ENCODE measurements around the gene LCE7A.

The LCE7A gene

DNA sequence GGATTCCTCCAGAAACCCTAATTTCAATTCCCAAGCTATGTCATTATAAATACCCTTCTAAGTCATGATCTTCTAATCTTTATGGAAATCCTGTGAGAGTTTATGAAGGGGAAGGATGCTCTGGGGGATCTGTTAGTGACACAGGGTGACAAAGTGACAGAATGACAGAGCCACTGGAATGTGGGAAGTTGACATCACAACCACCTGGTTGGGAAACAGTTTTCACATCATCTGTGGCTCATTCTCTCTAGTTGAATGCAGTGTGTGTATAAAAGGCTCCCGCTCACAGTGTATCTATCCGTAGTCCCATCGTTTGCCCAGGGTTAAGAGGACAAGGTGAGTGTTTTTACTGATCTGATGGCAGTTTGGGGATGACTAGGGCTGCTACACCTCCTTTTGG lies at the start of gene LCE7A:
LCE7A (plus strand) TSS at position 301 of the 400 bp plus-strand sequence. CDS start 702 bp downstream, outside the sequence.
- DNase-seq (ENCODE audit: low read depth) = no peak

DNA sequence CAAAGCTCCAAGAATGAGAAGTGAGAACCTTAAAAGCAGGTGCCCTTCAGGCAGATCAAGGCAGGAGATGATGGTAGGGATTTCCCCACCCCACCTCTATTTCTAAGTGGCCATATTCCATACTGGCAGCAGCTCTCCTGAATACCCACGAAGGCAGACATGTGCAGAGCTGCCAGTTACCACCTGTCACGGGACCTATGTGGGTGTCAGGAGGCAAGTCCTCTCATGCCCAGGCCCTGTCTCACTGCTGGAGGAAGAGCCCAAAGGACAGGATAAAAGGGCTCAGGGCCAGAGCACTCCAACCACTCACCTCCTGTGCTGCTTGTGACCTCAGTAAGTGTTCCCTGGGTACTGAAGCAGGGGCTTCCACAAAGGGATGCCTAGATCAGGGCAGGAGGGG lies 48.7 kb upstream of the LCE7A start:
- DNase-seq (ENCODE audit: low read depth) = no peak

DNA sequence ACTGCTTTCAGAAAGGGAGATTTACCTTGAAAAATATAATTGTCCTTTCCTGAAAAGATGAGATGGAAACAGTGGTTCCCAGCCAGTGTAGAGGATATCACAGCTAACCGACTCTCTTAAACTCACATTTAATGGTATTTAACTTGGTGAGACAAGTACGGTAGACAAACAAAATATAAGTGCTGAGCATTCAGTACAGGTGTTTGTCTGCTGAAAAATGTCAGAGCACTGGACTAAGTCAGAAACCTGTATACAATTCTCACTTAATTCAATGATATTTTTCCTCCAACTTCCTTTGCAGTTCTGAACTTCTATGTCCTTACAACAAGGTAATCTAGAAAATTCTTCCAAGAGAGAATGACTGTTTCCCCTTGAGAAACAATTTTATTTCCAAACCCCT lies 48.1 kb upstream of the LCE7A start, which contains the start of gene LCE1B:
LCE1B (plus strand) TSS at position 301 of the 400 bp plus-strand sequence. CDS start 476 bp downstream, outside the sequence.
- DNase-seq (ENCODE audit: low read depth) = no peak

DNA sequence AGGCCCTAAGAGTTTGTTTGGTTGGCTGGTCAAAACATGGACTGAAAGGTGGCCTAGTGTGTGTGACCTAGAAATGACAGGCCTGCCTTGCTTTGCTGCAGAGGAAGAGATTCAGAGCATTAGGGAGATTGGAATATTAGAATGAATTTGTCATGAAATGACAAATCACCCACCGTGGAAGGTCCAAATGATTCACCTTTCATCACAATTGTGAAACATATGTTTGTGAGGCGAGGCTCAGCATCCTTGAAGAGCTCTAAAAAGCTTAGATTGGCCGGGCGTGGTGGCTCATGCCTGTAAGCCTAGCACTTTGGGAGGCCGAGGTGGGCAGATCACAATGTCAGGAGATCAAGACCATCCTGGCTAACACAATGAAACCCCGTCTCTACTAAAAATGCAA lies 42.5 kb upstream of the LCE7A start:
- no peak for DNase-seq (ENCODE audit: low read depth)

DNA sequence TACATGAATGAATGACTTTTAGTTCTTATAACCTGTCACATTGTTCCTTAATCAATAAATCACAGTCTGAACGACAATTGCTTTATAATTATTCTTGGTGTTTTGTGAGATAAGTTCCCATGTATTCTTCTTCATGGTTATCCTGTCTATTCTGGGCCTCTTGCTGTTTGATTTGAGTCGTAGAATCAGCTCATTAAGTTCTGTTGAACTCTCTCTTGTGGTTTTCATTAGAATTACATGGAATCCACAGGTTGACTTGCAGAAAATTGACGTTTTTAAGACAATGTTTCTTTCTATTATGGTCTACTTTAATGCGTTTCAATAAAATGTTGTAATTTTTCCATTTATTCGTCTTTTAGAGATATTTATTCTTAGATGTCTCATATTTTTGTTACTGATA lies 36.5 kb upstream of the LCE7A start:
- DNase-seq (ENCODE audit: low read depth) = no peak

DNA sequence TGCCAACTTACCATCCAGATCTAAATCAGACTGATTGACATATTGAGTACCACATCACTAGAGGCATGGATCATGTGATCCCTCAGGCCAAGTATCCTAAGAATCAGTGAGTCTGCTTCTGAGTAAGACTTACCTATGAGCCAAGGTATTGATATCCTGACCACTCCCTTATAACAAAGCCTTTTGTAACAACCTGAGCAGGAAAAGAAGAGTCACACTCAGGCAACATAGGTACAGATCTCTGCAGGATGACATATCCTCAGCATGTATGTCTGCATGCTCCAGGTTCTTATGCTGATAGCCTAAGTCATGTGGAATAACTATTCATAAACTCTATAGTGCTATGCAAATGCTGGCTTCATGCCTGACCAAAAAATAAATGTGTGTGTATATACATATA lies 34.8 kb upstream of the LCE7A start:
- no peak for DNase-seq (ENCODE audit: low read depth)

DNA sequence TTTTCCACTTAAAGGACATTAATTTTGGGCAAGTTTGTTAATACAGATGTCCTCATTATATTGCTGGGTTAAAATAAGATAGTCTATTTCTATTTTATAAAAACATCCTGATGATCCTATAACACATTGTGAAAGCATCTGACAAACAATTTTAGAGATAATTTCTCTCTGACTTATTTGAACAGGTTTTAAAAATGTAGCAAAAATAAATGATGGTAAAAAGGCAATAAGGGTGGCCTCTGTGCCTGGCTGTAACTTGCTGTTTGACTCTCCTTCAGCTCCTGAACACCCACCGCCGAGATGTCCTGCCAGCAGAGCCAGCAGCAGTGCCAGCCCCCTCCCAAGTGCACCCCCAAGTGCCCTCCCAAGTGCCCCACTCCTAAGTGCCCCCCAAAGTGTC lies 32.6 kb upstream of the LCE7A start, which contains the start of gene LCE1A:
LCE1A (plus strand) TSS at position 301 of the 400 bp plus-strand sequence; CDS start at position 301, 0 bp downstream.
- no peak for DNase-seq (ENCODE audit: low read depth)

DNA sequence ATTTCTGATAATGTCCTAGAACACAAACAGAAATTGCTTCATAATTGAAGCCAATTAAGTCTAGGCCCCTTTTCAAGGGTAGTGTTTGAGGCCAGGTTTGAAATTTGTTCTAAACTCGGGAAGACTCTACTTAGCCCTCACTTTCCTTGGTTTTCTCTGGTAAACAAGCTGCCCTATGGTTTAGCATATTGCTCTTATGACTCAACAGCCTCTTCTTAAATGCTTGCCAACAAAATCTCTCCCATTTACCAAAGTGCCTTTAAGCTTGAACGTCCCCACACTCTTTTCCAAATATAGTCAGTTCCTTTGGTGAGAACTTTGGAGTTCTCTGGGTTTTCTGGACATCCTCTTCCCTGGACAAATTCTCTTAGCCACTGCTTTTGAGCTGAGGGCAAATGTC lies 22.9 kb upstream of the LCE7A start:
- DNase-seq (ENCODE audit: low read depth) = no peak

GRCh38 chr1:152842556-152842955 lies 17.2 kb upstream of the LCE7A start, which contains the start of gene LCE6A:
TSS of gene LCE6A (plus strand) at chr1:152842856. CDS start at chr1:152843521, 665 bp downstream.
- DNase-seq (ENCODE audit: low read depth) = no peak

- DNase-seq (ENCODE audit: low read depth) = no peak
Observed at GRCh38 chr1:152855661-152856060, 4.1 kb upstream of the LCE7A start.

- no peak for DNase-seq (ENCODE audit: low read depth)
Observed at GRCh38 chr1:152858062-152858461, 1.7 kb upstream of the LCE7A start.

DNA sequence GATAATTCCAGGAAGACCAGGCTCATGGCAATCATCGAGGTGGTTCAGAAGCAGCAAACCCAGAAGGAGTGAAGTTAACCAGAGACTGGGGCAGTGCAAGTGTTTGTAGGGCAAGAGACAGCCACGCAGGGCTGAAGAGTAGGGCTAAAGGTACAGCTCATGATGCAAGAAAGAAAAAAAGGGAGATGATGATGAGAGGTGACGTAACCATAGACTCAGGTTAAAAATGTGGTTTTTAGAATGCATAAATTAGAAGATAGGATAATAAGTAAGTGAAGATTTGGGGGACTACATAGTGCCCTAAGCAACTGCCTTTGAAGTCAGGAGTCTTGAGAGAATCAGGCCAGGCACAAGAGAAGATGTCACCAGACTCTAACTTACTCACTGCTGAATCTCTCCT lies 333 bp downstream of the LCE7A start:
- no peak for DNase-seq (ENCODE audit: low read depth)

DNA sequence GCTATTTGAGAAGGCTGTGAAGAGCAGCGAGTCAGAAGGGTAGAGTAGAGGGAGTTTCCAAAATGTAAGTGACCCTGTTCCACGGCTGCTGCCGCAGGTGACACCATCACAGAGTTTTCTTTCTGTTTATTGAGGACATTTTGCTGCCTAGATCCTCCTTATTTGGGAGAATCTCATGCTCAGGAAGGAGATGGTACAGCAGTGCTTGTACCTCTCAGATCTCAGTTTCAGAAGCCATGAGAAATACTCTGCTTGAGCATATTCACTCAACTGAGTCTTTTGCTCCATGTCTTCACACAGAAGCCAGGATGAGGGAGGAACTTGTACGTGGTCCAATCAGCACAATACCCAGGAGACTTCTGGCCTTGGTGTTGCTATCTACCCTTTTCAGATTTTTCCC lies 1.6 kb downstream of the LCE7A start:
- no peak for DNase-seq (ENCODE audit: low read depth)

DNA sequence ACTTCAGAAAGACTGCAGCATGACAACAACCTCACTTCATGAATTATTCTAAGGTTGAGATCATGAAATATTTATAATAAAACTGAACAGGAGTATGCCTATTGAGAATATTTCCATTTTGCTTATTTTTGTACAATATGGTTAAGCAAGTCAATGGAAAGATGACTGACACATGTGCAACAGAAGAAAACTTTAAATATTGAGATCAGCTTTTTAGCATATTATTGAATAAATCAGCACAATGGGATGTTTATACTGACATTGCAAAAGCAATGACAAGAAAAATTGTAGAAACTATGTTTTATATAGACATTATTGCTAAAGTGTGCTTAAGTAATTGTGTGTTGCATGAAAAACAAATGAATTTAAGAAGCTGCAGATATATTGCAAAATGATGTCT lies 4.6 kb downstream of the LCE7A start:
- DNase-seq (ENCODE audit: low read depth) = no peak

DNA sequence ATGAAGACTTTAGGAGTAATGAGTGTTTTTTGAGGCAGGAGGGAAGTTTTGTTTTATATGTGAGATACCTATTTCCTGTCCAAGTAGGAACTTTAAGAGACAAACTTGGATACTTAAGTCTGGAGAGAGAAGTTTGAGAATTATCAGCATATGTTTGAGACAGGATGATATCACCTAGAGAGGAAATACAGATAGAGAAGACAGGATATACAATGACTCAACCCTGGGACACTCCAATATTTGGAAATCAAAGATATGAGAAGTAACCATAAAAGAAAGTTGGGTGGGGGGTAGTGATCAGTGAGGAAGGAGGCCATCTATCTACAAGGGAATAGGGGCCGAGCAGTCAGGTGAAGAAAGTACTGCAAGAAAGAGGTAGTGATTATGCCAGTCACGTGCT lies 6.5 kb downstream of the LCE7A start:
- DNase-seq (ENCODE audit: low read depth) = no peak

DNA sequence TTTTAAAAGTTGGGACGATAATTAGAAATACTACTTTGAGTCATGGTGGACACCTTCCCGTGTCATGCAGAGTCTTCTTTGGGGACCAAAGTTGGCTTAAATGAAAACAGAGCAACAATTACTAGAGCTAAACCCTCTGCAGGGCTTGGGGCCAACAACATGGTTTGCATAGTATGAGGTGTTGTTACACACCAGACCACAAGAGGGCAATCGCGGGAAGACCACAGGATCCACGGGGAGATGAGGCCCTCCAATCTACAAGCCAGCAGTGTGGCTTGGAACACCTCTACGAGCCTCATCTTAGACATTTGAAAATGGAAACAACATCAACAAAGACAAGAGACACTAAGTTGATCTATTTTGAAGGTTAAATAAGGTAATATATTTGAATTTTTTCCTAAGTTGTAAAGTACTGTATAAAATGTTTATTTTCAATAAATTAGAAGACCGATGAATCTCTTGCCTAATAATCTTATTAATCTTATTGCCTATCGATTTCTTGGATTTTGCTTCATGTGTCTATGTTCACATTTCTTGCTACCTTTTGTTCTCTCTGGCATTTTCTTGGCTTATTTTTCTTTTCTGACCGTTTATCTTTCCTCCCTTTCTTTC lies 10.1 kb downstream of the LCE7A start:
- peak; percentile 26 for DNase-seq (ENCODE audit: low read depth)

- DNase-seq (ENCODE audit: low read depth) = no peak
Observed at GRCh38 chr1:152870831-152871730, 11.3 kb downstream of the LCE7A start.

DNA sequence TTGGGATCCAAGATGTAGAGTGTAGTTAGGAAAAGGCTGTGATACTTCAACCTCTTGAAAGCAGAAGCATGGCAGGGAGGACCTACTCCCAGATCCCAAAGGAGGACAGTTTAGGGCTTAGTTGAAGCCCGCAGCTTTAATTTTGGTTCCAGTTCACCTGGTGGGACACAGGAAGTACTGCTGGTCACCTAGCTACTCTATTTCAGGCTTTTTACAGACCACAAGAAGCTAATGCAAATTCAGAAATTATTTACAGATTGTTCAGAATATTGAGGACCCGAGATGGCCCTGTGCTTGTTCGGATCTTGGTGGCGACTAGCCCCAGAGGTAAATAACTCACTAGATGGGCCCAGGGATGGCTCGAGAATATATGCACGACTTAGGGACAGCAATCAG lies 11.9 kb downstream of the LCE7A start:
- no peak for DNase-seq (ENCODE audit: low read depth)

DNA sequence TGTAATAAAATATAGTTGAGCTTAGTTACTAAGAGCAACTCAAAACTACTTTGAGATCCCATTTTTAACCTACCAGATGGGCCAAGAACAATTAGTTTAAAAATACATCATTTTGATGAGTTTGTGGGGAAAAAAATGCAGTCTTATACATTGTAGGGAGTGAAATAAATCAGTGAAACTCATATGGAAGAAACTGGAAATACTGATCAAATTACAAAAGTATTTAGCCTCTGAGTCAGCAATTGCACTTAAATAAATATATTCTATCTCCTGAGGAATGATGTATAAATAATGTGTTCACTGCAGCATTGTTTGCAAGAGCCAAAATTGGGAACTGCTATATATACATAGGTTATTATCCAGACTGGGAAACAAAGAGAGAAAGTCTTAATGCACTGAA lies 13.7 kb downstream of the LCE7A start:
- DNase-seq (ENCODE audit: low read depth) = no peak

DNA sequence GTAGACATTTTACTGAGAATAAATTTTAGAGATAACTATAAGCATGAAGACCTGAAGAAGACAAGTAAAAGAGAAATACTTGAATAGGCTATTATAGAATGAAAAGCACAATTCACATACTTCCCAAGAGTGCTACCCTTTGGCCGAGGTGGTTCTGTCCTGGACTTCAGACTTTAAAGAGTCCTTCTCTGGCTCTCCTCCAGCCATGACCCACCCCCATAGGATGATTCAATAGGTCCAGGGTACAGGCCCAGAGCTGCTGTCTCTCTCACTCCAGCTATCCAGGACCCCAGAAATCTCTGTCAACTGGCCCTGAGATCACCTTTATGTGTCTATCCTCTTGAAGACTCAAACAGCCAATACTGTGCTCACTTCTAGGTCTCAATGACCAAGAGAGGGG lies 17.0 kb downstream of the LCE7A start:
- DNase-seq (ENCODE audit: low read depth) = no peak

DNA sequence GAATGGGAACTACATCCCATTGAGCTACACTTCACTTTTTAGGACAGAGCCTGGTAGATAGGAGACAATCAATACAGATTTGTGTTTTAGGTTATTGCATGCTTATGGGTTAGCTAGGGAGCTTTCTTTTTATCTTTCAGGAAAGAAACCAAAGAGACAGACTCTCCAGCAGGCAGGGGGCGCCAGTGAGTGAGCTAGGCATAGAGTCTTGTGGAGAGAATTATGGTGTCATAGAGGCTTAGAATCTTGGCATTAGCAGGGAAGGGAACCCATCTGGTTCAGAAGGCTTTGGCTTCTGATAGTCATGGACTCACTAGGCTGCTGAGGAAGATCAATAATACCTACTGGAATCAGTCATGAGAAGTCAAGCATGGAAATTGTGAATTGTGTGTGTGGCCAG lies 18.2 kb downstream of the LCE7A start, which contains the start of gene SMCP:
SMCP (plus strand) TSS at position 281 of the 400 bp plus-strand sequence. CDS start 6,101 bp downstream, outside the sequence.
- no peak for DNase-seq (ENCODE audit: low read depth)

DNA sequence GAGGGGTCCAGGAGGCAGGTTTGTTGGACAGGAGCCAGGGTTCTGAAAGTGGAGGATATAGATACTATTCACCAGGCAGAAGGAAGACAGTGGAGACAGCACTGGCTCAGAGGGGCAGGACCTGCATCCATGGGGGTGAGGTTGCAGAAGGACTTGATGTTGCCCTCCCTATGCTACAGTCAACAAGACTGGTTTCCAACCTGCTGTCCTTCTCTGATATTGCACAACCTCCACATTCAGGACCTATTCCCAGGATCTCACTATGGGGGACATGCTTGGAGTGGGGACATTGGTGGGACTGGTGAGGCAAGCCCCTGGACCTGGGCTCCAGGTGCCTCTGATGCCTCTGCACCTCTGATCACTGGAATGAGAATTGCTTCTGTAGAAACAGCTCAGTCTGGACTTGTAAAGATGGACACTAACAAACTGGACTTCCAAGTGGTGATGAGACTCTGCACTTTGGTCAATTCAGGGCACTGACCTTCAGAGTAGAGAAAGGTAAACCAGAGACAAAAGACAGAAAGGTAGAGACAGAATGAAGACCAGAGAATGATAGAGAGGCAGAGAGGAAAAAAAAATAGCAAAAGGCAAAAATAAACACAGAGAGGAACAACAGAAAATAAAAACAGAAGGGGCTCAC lies 19.9 kb downstream of the LCE7A start:
- DNase-seq (ENCODE audit: low read depth) = no peak

- no peak for DNase-seq (ENCODE audit: low read depth)
Observed at GRCh38 chr1:152880316-152880715, 20.5 kb downstream of the LCE7A start.
